Activated CD4-positive, alpha-beta T cell treated with anti-CD3 and anti-CD28 coated beads, Interleukin-2, amount 10 ng/mL, durations not matched to agents 7 days and 5 days (primary cell): ENCODE results near the gene NRAP. TPM values are rescaled to one million over a fixed set of nuclear protein-coding genes. Genes with fewer than 3 reads are reported as not detected.

Experiments
- CTCF ChIA-PET: fragments of 350-600 bp; sonication (Branson Sonifier 250); formaldehyde crosslinking; loops from one replicate; lab custom pipeline; 2021; ENCODE audit warnings: antibody characterized with exemption; lab: Charles Lee
- POLR2A ChIA-PET: fragments of 350-600 bp; sonication (Branson Sonifier 250); formaldehyde crosslinking; loops from one replicate; lab custom pipeline; 2021; ENCODE audit warnings: antibody characterized with exemption; lab: Charles Lee
- DNase-seq: peaks from one replicate; pipeline ENCODE4 v3.0.0-alpha.2; 2020
- H3K27ac Mint-ChIP-seq: one replicate; pipeline ENCODE4 v1.8.0; 2021; ENCODE audit warnings: mild to moderate bottlenecking, moderate library complexity, mixed read lengths
- H3K27me3 Mint-ChIP-seq: one replicate; pipeline ENCODE4 v1.8.0; 2021; ENCODE audit warnings: mixed read lengths
- H3K36me3 Mint-ChIP-seq: one replicate; pipeline ENCODE4 v1.8.0; 2021; ENCODE audit warnings: low read depth, mixed read lengths
- H3K4me1 Mint-ChIP-seq: one replicate; pipeline ENCODE4 v1.8.0; 2021; ENCODE audit warnings: mixed read lengths
- H3K4me3 Mint-ChIP-seq: one replicate; pipeline ENCODE4 v1.8.0; 2021; ENCODE audit warnings: mild to moderate bottlenecking, moderate library complexity, mixed read lengths
- H3K9me3 Mint-ChIP-seq: one replicate; pipeline ENCODE4 v1.8.0; 2021; ENCODE audit warnings: mixed read lengths
- total RNA-seq, 2 experiments: library from RNA; stranded (reverse); gene quantifications; one replicate each; pipeline ENCODE4 v1.2.3, GENCODE V29; 2021

NRAP gene
- total RNA-seq, 2 experiments from 2014 or later: not detected

DNA sequence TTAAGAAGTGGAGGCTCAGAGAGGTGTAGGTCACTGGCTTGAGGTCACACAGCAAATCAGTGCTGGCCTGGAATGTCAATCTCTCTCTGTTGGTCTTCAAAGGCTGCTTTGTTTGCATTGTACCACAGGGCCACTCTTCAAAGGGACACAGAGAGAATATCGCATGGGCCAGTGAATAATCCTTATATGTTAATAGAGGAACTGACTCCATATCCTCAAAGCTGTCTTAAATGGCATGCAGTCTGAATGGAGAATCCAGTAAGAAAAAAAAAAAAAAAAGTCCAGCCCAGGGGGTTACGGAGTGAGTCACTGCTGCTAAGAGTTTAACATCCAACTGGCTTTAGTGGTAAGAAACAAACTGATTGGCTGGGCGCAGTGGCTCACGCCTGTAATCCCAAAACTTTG lies 54.1 kb downstream of the NRAP start:
- POLR2A ChIA-PET: no interaction called here
- Mint-ChIP-seq H3K27me3 (peaks cover 12% of the 10 kb centered on the region), H3K36me3 (no peaks in the 10 kb centered on the region), H3K9me3 (no peaks in the 10 kb centered on the region), H3K4me3 (no peak overlapping the region), H3K4me1 (no peaks in the 10 kb centered on the region), H3K27ac (no peak overlapping the region)
- no peak for DNase-seq
- CTCF ChIA-PET: interaction anchor here (0.6 kb wide), 1 partner anchor 841 kb away, joined by 4 read pairs; no protein-coding TSS in a partner anchor

DNA sequence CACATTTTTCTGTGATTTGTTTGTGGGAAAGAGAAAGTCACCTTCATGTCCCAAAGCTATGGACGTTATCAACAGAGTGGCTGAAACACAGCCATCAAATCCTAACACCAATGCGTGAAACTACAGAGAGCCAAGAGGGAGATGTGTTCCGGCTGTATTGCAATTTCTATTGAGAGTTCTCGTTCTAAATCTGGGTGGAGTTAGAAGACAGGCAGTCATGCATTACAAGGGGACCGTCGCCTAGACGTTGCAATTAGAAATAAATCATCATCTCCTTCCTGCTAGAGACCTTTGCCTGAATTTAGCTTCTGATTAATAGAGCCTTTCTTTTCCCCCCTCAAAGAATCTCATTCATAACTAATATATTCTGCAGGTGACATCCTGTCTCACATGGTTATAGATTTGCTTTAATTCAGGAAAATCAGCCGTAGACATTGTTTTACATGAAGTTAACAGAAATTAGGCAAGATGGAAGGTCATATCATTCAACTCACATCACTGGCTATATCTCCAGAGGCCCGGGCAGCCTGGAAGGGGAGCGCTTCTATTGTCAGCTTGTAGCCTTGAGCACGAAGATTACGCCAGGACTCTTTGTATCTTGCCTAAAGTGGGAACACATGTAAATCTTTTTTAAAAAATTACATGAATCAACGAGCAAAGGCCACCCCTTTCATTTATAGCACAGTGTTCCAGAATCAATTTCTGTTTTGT lies 58.4 kb downstream of the NRAP start:
- DNase-seq: no peak
- ChIA-PET POLR2A (no interaction called here), CTCF (no interaction called here)
- Mint-ChIP-seq H3K27ac (no peak overlapping the region), H3K4me1 (no peaks in the 10 kb centered on the region), H3K27me3 (peaks cover 6% of the 10 kb centered on the region), H3K9me3 (no peaks in the 10 kb centered on the region), H3K4me3 (no peak overlapping the region), H3K36me3 (no peaks in the 10 kb centered on the region)

DNA sequence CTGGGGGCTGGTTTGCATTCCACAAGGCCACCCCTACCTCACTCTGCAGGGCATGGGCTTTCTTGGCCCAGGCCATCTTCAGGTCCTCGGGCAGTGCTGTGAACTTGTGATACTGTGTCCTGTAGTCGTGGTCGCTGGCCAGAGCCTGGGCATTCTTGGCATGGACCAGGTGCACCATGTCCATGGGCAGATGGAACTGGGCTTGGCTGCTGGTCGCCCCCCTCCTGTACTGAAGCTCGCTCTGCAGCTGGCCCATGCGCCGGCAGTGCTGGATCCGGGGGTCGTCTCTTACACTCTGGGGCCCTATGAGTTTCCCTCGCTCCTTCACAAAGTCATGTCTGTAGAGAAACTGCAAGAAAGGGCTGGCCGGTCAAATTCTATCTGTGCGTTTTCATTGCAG lies 59.3 kb downstream of the NRAP start:
- Mint-ChIP-seq H3K4me3 (no peak overlapping the region), H3K27me3 (peaks cover 4% of the 10 kb centered on the region), H3K36me3 (no peaks in the 10 kb centered on the region), H3K9me3 (no peaks in the 10 kb centered on the region), H3K4me1 (no peaks in the 10 kb centered on the region), H3K27ac (no peak overlapping the region)
- CTCF ChIA-PET: no interaction called here
- POLR2A ChIA-PET: no interaction called here
- no peak for DNase-seq

DNA sequence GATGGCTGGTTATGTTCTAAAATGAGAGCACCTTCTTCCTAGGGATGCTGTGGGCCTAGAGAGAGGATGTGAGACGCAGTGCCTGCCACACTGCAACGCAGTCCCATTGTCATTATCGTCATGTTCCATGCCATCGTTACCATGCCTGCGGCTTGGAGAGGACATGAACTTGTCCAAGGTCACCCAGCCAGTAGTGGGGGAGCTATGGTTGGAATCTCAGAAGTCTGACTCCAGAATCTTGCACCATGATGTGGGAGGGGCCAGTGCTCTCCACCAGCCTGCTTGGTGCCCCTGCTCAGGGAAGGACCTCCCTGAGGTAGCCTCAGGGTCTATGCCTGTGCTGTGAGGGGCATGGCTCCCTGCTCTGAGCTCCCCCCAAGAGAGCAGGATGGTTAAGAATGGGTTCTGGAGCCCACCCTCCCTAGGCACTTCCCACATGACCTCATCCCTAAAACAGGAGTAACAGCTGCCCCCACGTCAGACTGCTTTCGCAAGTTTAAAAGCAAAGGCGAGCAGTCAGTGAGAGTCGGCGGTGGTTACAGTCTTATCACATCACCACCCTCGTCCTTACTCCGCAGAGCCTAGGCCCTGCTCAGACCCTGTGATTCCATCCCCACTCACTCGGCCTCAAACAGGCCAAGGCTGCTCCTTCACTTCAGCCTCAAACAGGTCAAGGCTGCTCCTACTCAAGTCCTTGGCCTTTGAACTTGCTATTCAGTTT lies 60.6 kb downstream of the NRAP start:
- Mint-ChIP-seq H3K27me3 (peaks cover 6% of the 10 kb centered on the region), H3K36me3 (no peaks in the 10 kb centered on the region), H3K9me3 (no peaks in the 10 kb centered on the region), H3K27ac (no peak overlapping the region), H3K4me1 (no peaks in the 10 kb centered on the region), H3K4me3 (no peak overlapping the region)
- CTCF ChIA-PET: no interaction called here
- POLR2A ChIA-PET: no interaction called here
- no peak for DNase-seq

DNA sequence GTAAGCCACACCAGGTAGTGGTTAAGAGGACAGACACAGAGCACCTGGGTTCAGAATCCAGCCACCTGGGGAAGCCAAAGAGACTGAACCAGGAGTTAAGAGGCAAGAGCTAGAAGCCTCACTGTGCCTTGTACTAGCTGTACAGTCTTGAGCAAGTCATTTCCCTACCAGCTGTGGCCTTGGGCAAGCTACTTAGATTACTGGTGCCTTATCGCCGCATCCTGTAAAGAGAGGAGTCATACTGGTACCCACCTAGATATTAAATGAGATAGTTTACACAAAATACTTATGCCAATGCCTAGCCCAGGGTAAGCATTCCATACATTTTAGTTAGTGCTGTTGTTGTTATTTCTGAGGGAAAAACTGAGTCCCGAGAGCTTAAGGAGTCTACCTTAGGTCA lies 63.3 kb downstream of the NRAP start:
- Mint-ChIP-seq H3K36me3 (no peaks in the 10 kb centered on the region), H3K4me3 (no peak overlapping the region), H3K27me3 (peaks cover 6% of the 10 kb centered on the region), H3K9me3 (no peaks in the 10 kb centered on the region), H3K4me1 (no peaks in the 10 kb centered on the region), H3K27ac (no peak overlapping the region)
- ChIA-PET CTCF (no interaction called here), POLR2A (no interaction called here)
- DNase-seq: no peak

DNA sequence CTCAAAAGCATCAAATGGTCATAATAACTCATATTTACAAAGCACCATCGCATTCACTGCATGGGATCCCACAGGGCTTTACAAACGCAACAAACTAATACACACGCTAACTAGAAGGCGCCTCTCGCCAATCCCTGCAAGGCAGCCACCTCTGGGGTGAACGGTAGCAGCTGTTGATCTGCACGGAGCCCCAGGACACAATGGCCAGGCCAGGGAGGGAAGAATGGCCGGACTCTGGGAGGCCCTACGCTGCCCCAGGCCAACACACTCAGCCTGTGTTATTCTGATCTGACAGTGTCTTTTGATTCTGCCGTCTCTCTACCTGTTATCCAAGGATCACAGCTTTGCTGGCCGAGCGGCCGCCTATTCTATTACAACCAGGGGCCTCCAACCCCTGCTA lies 69.2 kb downstream of the NRAP start:
- Mint-ChIP-seq H3K27me3 (peaks cover 6% of the 10 kb centered on the region), H3K36me3 (no peaks in the 10 kb centered on the region), H3K9me3 (no peaks in the 10 kb centered on the region), H3K4me3 (no peak overlapping the region), H3K27ac (no peak overlapping the region), H3K4me1 (no peaks in the 10 kb centered on the region)
- no peak for DNase-seq
- POLR2A ChIA-PET: no interaction called here
- CTCF ChIA-PET: no interaction called here

GRCh38 chr10:113592380-113592779 lies 71.5 kb downstream of the NRAP start:
- POLR2A ChIA-PET: no interaction called here
- H3K36me3 Mint-ChIP-seq: no peaks in the 10 kb centered on the region
- no peaks in the 10 kb centered on the region for H3K4me1 Mint-ChIP-seq
- peaks cover 1% of the 10 kb centered on the region for H3K27me3 Mint-ChIP-seq
- no peak overlapping the region for H3K27ac Mint-ChIP-seq
- H3K4me3 Mint-ChIP-seq: no peak overlapping the region
- DNase-seq: no peak
- CTCF ChIA-PET: no interaction called here
- H3K9me3 Mint-ChIP-seq: no peaks in the 10 kb centered on the region

- CTCF ChIA-PET: no interaction called here
- Mint-ChIP-seq H3K4me1 (no peaks in the 10 kb centered on the region), H3K27ac (no peak overlapping the region), H3K9me3 (no peaks in the 10 kb centered on the region), H3K27me3 (no peaks in the 10 kb centered on the region), H3K4me3 (no peak overlapping the region), H3K36me3 (no peaks in the 10 kb centered on the region)
- POLR2A ChIA-PET: no interaction called here
- DNase-seq: no peak
These were observed 73.3 kb downstream of the NRAP start for GRCh38 chr10:113590581-113590980.

GRCh38 chr10:113589201-113589770 lies 74.6 kb downstream of the NRAP start:
- ChIA-PET POLR2A (no interaction called here), CTCF (no interaction called here)
- no peak overlapping the region for H3K4me3 Mint-ChIP-seq
- H3K4me1 Mint-ChIP-seq: no peaks in the 10 kb centered on the region
- no peak for DNase-seq
- H3K36me3 Mint-ChIP-seq: no peaks in the 10 kb centered on the region
- H3K27ac Mint-ChIP-seq: no peak overlapping the region
- no peaks in the 10 kb centered on the region for H3K9me3 Mint-ChIP-seq
- peaks cover 6% of the 10 kb centered on the region for H3K27me3 Mint-ChIP-seq

DNA sequence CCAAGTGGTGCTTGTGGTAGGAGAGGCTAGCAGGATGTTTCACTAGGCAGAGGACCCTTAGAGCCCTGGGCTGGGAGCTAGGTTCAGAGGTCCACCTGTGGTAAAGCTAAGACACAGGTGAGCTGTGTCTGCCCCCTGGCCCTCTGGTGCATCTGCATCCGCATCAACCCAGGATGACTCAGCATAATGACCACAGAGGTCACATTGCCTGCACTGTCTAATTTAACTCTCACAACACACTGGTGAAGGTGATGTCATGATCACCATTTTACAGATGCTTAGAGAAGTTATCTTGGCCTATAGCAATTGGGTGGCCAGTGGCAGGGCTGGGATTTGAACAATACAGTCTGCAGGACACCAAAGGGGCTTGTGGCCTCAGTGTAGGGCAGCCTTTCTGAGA lies 77.9 kb downstream of the NRAP start:
- no peak for DNase-seq
- Mint-ChIP-seq H3K4me3 (no peak overlapping the region), H3K27ac (no peak overlapping the region), H3K27me3 (peaks cover 7% of the 10 kb centered on the region), H3K9me3 (no peaks in the 10 kb centered on the region), H3K4me1 (no peaks in the 10 kb centered on the region), H3K36me3 (no peaks in the 10 kb centered on the region)
- ChIA-PET POLR2A (no interaction called here), CTCF (no interaction called here)

- H3K36me3 Mint-ChIP-seq: no peaks in the 10 kb centered on the region
- no peak overlapping the region for H3K4me3 Mint-ChIP-seq
- ChIA-PET CTCF (no interaction called here), POLR2A (no interaction called here)
- DNase-seq: no peak
- H3K27ac Mint-ChIP-seq: no peak overlapping the region
- H3K9me3 Mint-ChIP-seq: no peaks in the 10 kb centered on the region
- H3K4me1 Mint-ChIP-seq: no peaks in the 10 kb centered on the region
- H3K27me3 Mint-ChIP-seq: peaks cover 7% of the 10 kb centered on the region
These were observed 80.3 kb downstream of the NRAP start for GRCh38 chr10:113583571-113583970.

GRCh38 chr10:113581092-113581491 lies 82.7 kb downstream of the NRAP start:
- CTCF ChIA-PET: interaction anchor here (0.6 kb wide), 1 partner anchor 452 kb away, joined by 3 read pairs; no protein-coding TSS in a partner anchor
- Mint-ChIP-seq H3K4me1 (no peaks in the 10 kb centered on the region), H3K27ac (no peak overlapping the region)

DNA sequence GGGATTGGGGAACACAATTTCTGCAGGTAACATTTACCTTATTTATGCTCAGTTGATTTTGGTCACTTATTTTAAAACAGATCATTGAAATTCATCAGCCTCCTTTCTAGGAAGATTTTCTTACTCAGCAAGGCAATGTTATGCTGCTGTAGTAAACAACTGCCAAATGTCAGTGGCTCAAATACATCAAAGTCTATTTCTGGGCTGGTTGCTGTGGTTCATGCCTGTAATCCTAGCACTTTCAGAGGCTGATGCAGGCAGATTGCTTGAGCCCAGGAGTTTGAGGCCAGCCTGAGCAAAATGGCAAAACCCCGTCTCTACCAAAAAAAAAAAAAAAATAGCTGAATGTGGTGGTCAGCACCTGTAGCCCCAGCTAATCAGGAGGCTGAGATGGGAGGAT lies 85.1 kb downstream of the NRAP start:
- POLR2A ChIA-PET: no interaction called here
- CTCF ChIA-PET: no interaction called here
- Mint-ChIP-seq H3K9me3 (no peaks in the 10 kb centered on the region), H3K27me3 (no peaks in the 10 kb centered on the region), H3K4me3 (no peak overlapping the region), H3K27ac (no peak overlapping the region), H3K36me3 (no peaks in the 10 kb centered on the region), H3K4me1 (no peaks in the 10 kb centered on the region)
- DNase-seq: no peak

More at GRCh38 chr10:113581092-113581491, 82.7 kb downstream of the NRAP start:
- DNase-seq: no peak
- H3K4me3 Mint-ChIP-seq: no peak overlapping the region
- POLR2A ChIA-PET: no interaction called here
- peaks cover 7% of the 10 kb centered on the region for H3K27me3 Mint-ChIP-seq
- no peaks in the 10 kb centered on the region for H3K9me3 Mint-ChIP-seq
- H3K36me3 Mint-ChIP-seq: no peaks in the 10 kb centered on the region
